ENCODE measurements around the gene CEP112. TPM values are rescaled to one million over a fixed set of nuclear protein-coding genes. Genes with fewer than 3 reads are reported as not detected.

Gene CEP112
- total and polyA plus RNA-seq, 2 of the 13 experiments (the other 11 are each of a cell fraction or from before 2014, with no cell fraction given), result 1.2 to 3.4 TPM

DNA sequence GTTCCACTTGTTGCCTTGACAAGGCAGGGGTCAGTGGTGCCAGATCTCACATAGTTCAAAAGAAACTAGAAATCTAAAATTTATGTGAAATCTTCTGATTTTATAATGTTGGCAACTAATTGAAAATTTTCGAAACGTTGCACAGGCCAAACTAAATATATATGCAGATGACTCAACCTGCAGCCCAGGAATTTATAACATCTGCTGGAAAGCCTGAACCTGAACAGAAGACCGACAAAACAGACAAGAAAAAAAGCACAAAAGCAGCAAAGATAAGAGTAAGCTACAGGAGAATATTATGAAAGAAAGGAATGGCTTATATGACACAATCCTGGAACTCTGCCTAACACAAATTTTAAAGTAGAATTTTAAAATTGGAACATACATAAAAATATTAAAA is 207.6 kb downstream of the CEP112 start:
- H3K36me3 ChIP-seq (replicated peaks in 1 of 2; ENCODE audit: control insufficient read depth in 1 of 2, insufficient read depth in 2 of 2, low read length in 2 of 2), result no peaks in the 10 kb centered on the region
- ATAC-seq (no peak), FAIRE-seq (no peak), DNase-seq (ENCODE audit: low spot score) (no peak)
- no peaks in the 10 kb centered on the region for H3K4me1 ChIP-seq (ENCODE audit: insufficient read depth, low read length)
- no peak overlapping the region for H3K4me3 ChIP-seq (replicated peaks in 1 of 3; ENCODE audit: insufficient read depth in 1 of 3, low read depth in 2 of 3, low read length in 3 of 3)
- WGBS (ENCODE audit: low lambda C conversion rate), result 11% methylated on average over 3 of the region's 3 CpGs
- no peak overlapping the region for H3K9ac ChIP-seq (ENCODE audit: insufficient read depth, low read depth, low read length)
- H3K79me2 ChIP-seq (ENCODE audit: insufficient read depth, low read length), result no peaks in the 10 kb centered on the region
- H4K20me1 ChIP-seq (ENCODE audit: insufficient read depth, low read length), result no peaks in the 10 kb centered on the region
- TF ChIP-seq PLRG1 (conservative IDR thresholded peaks at IDR 0.05), result no peak
- TF ChIP-seq, protein P1, sequence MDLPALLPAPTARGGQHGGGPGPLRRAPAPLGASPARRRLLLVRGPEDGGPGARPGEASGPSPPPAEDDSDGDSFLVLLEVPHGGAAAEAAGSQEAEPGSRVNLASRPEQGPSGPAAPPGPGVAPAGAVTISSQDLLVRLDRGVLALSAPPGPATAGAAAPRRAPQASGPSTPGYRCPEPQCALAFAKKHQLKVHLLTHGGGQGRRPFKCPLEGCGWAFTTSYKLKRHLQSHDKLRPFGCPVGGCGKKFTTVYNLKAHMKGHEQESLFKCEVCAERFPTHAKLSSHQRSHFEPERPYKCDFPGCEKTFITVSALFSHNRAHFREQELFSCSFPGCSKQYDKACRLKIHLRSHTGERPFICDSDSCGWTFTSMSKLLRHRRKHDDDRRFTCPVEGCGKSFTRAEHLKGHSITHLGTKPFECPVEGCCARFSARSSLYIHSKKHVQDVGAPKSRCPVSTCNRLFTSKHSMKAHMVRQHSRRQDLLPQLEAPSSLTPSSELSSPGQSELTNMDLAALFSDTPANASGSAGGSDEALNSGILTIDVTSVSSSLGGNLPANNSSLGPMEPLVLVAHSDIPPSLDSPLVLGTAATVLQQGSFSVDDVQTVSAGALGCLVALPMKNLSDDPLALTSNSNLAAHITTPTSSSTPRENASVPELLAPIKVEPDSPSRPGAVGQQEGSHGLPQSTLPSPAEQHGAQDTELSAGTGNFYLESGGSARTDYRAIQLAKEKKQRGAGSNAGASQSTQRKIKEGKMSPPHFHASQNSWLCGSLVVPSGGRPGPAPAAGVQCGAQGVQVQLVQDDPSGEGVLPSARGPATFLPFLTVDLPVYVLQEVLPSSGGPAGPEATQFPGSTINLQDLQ (CRISPR knock-in tag; IDR thresholded peaks at IDR 0.05), result no peak
- TF ChIP-seq ZNF430 (CRISPR knock-in tag; IDR thresholded peaks at IDR 0.05), result no peak
- TF ChIP-seq KLF15 (CRISPR knock-in tag; IDR thresholded peaks at IDR 0.05; ENCODE audit: borderline replicate concordance), result no peak
- no peak for TF ChIP-seq RELA (CRISPR knock-in tag; IDR thresholded peaks at IDR 0.05)
- no peak for TF ChIP-seq POLR2AphosphoS2 (IDR thresholded peaks at IDR 0.05; ENCODE audit: low read depth, low read length)
- no peak for TF ChIP-seq HOXA3 (CRISPR knock-in tag; IDR thresholded peaks at IDR 0.05)
- TF ChIP-seq ZNF317 (CRISPR knock-in tag; IDR thresholded peaks at IDR 0.05), result no peak
- H3K4me2 ChIP-seq (ENCODE audit: low read depth, low read length), result no peak overlapping the region
- H3K9me3 ChIP-seq (ENCODE audit: low read length), result peaks cover 9% of the 10 kb centered on the region; the same call in 1 of the 2 replicates
- H2AFZ ChIP-seq (ENCODE audit: low read length), result no peak overlapping the region
- BruUV-seq (replicated peaks), result no TSS peak
- POLR2A ChIA-PET, result no interaction called here
- intact Hi-C loops (cut with micrococcal nuclease; ENCODE audit: unreplicated experiment) (no loop called here), in situ Hi-C loops (cut with HindIII; ENCODE audit: extremely low pct_ligation_motif_present, low pct_unique_long_range_greater_than_20kb) (no loop called here)
- no peak overlapping the region for H3K27ac ChIP-seq (ENCODE audit: extremely low read length, insufficient read depth, low read length)
- CTCF ChIA-PET (ENCODE audit: low intra/inter-chr PET ratio, low total read pairs), result no interaction called here
- no peaks in the 10 kb centered on the region for H3K27me3 ChIP-seq (ENCODE audit: control insufficient read depth in 1 of 2, insufficient read depth in 2 of 2, low read length in 2 of 2)

Data from HepG2 (cell line).